ENCODE results near the gene CAPN12.

GRCh38 chr19:38706792-38707511 lies 37.3 kb downstream of the CAPN12 start:
- TF ChIP-seq CTCF (IDR thresholded peaks at IDR 0.05) (no peak), POLR2A (IDR thresholded peaks at IDR 0.05) (no peak)
